ENCODE measurements around the gene OR6X1.

OR6X1 gene

GRCh38 chr11:123754101-123754568, at the start of gene OR6X1:
OR6X1 (minus strand) TSS chr11:123754518; CDS start chr11:123754518, 0 bp downstream.
- Histone ChIP-seq H3K4me3 (no peak within 1 kb of the TSS), H3K27ac (no peak within 1 kb of the TSS)

DNA sequence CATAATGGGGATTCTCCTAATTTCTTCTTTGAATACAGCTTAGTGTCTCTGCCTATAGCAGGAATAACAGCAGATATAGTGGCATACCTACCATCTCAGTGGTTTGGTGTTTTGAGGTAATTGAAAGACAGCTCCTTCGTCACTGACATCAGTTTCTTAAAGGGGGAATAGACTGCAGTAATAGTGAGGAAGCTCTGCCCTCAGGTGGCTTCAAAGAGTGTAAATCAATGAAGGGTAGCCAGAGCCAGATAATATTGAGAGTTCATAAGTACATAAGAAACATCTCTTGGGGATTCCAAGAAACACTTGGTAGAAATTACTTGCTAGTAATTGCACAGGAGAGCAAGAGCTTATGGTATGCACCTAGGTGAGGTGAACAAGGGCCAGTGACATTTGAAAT, 47.4 kb upstream of the OR6X1 start:
- no peak overlapping the region for H3K27ac ChIP-seq
- H3K4me3 ChIP-seq = no peak overlapping the region

DNA sequence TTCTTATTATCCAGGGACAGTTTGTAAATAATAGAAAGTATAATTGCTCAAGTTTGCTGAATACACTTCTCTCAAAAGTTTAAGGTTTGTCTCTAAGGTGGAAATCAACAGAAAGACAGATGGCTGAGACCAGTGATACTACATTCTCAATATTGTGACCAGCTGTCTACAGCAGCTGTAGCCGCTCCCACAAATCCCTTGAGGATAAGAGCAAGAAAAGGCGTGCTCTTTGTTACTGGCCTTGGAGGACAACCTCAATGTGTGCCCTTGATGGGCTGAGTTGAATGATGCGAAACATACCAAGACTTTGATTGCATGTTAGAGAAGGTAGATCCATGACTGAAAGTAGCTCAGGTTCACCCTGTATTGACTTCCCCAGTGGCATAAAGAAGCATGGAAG, 45.7 kb upstream of the OR6X1 start:
- Histone ChIP-seq H3K27ac (no peak overlapping the region), H3K4me3 (no peak overlapping the region)

DNA sequence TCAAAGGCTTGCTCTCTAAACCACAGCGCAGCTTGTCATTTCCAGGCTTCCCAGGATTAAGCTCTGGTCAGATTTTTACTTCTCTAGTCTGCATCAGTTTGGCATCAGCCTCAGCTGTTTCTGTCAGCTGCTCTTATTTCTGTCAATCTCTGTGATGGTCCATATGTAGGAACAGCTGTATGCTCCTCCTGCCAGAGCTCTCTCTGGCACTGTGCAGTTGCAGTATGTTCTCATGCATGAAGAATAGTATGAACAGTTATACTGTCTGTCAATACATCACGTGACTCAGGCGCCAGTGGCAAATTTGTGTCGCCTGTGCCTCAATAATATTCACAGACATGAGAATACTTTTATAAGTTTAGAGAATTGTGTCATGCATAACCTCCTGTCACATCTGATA, 45.1 kb upstream of the OR6X1 start:
- Histone ChIP-seq H3K4me3 (no peak overlapping the region), H3K27ac (no peak overlapping the region)

DNA sequence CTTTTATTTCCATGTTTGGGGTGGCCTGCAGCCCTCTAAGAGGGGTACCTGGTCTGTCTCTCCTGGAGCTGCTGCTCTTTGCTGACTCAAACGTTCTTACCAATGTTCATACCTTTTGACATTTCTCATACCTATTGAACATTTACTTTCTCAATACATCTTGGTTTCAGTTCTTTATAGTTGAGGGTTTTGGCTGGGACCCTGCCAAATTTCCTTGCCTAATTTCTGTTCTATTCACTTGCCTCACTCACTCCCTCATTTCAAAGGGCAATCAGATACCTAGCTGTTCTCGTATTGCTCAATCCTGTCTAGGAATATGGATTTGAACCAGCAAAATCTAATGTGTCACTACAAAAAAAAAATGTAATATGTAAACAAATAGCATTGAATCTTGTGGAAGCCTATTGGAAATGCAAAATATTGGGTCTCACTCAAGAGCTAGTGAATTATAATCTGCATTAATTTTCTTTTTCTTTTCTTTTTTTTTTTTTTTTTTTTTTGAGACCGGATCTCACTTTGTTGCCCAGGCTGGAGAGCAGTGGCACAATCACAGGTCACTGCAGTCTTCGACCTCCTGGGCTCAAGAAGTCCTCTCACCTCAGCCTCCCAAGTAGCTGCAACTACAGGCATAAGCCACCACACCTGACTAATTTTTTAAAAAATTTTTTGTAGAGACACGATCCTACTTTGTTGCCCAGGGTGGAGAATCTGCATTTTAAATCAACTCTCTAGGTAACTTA, 44.4 kb upstream of the OR6X1 start:
- no peak overlapping the region for H3K27ac ChIP-seq
- no peak overlapping the region for H3K4me3 ChIP-seq

GRCh38 chr11:123798079-123798478, 43.8 kb upstream of the OR6X1 start:
- Histone ChIP-seq H3K4me3 (no peak overlapping the region), H3K27ac (no peak overlapping the region)

DNA sequence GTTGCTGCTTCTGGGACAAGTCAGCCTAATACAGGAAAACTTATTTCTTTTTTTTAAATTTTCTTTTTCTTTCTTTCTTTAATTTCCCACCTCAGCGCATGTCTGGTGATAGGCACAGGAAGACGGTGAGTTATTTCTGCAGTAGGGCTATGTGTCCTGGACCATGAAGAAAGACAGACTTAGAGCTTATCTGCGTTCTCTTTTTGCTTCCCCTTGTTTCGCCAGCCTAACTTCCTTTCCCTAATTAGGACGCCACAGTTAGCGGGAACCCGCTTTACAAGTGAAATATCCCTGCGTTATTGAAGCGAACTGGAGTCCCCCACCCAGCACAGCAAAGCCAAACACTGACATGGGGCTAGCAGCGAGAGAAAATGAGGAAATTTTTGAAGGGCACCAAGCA, 43.2 kb upstream of the OR6X1 start:
- no peak overlapping the region for H3K27ac ChIP-seq
- H3K4me3 ChIP-seq = no peak overlapping the region

DNA sequence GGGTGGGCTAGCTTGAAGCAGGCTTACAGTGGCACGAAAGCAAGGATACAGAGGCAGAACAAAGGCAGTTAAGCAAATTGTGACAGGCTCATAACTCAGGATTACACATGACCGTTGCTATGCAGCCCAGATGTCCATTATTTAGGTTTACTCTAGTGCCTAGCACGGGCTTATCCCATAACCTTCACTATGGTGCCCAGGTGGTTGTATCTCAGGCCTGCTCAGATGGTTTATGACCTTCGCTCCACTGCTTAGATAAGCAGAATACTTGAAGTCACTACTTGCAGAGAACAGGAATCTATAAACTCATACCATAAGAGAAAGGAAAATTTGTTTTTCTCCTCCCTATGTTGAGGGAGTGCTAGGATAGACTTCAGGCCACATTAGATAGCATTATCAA, 42.8 kb upstream of the OR6X1 start:
- Histone ChIP-seq H3K4me3 (no peak overlapping the region), H3K27ac (no peak overlapping the region)

GRCh38 chr11:123796226-123796625, 41.9 kb upstream of the OR6X1 start:
- Histone ChIP-seq H3K27ac (no peak overlapping the region), H3K4me3 (no peak overlapping the region)

GRCh38 chr11:123783536-123783935, 29.2 kb upstream of the OR6X1 start:
- no peak overlapping the region for H3K4me3 ChIP-seq
- H3K27ac ChIP-seq = no peak overlapping the region

DNA sequence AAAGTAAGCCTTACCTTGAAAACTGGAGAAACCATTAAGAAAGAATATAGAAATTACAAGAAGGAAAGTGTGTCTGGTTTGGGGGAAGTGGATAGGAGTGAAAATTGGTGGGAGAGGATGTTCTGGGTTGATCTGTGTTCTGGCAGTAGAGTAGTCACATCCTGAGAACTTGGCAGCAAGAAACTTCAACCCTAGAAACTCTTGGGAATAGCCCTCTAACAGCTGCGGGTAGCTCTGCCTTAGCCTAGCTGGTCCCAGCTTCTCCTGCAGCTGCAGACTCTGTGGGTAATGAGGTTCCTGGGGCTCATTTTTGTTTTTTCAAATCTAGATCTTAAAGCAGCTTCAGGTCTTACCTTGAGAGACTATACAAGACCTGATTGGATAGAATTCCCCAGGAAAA, 24.2 kb upstream of the OR6X1 start:
- no peak overlapping the region for H3K27ac ChIP-seq

GRCh38 chr11:123775715-123776549, 21.6 kb upstream of the OR6X1 start:
- H3K27ac ChIP-seq = no peak overlapping the region
- no peak overlapping the region for H3K4me3 ChIP-seq

More for the DNA sequence above, 24.2 kb upstream of the OR6X1 start:
- H3K4me3 ChIP-seq = no peak overlapping the region

GRCh38 chr11:123775289-123775688, 21.0 kb upstream of the OR6X1 start:
- no peak overlapping the region for H3K4me3 ChIP-seq

GRCh38 chr11:123773959-123774358, 19.6 kb upstream of the OR6X1 start:
- H3K27ac ChIP-seq = no peak overlapping the region
- H3K4me3 ChIP-seq = no peak overlapping the region

More at GRCh38 chr11:123775289-123775688, 21.0 kb upstream of the OR6X1 start:
- no peak overlapping the region for H3K27ac ChIP-seq

- H3K27ac ChIP-seq = no peak overlapping the region
- H3K4me3 ChIP-seq = no peak overlapping the region
Observed at GRCh38 chr11:123773026-123773425, 18.7 kb upstream of the OR6X1 start.

DNA sequence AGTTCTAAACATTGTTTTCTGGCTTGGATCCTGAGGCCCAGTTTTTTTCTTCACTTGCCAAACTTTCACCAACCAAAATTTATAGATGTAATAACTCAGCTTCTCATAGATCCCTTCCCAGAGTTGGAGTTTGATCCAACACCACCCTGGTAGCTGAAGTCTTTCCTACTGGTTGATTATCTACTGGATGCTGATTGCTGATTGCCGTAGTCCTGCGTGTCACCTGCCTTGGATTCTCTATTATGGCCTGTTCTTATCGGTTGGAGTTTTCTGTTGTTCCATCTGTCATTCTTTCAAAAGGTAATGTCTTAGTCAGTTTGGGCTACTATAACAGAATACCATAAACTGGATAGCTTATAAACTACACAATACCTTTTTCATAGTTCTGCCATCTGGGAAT, 17.3 kb upstream of the OR6X1 start:
- Histone ChIP-seq H3K27ac (no peak overlapping the region), H3K4me3 (no peak overlapping the region)

DNA sequence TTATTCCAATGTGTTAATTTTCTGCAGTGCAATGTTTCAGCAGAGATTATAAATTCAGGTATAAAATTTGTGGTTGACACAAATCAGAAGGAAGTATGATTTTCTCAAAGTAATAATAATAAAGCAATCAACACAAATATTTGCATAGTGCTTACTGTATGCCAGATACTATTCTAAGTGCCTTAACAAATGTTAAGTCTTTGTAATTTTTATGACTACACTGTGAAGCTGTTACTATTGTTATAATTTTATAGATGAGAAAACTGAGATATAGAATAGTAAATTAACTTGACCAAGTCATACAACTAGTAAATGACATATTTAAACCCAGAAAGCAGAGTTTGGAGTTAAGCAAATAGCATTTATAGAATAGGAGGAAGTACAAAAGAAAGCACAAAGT, 16.4 kb upstream of the OR6X1 start:
- H3K4me3 ChIP-seq = no peak overlapping the region

GRCh38 chr11:123765601-123766000, 11.3 kb upstream of the OR6X1 start:
- Histone ChIP-seq H3K4me3 (no peak overlapping the region), H3K27ac (no peak overlapping the region)

More for the DNA sequence above, 16.4 kb upstream of the OR6X1 start:
- no peak overlapping the region for H3K27ac ChIP-seq

DNA sequence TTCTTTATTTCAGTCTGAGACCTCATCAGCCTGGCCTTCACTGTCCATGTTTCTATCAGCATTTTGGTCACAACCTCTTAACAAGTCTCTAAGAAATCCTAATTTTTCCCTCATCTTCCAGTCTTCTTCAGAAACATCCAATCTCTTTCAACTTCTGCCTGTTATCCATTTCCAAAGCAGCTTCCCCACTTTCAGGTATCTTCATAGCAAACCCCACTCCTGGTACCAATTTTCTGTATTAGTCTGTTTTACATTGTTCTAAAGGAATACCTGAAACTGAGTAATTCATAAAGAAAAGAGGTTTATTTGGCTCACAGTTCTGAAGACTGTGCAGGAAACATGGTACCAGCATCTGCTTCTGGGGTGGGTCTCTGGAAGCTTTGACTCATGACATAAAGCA, 8.1 kb upstream of the OR6X1 start:
- Histone ChIP-seq H3K4me3 (no peak overlapping the region), H3K27ac (no peak overlapping the region)

GRCh38 chr11:123760894-123761293, 6.6 kb upstream of the OR6X1 start:
- Histone ChIP-seq H3K4me3 (no peak overlapping the region), H3K27ac (no peak overlapping the region)

- H3K4me3 ChIP-seq = no peak overlapping the region
- H3K27ac ChIP-seq = no peak overlapping the region
Observed at GRCh38 chr11:123757976-123758375, 3.7 kb upstream of the OR6X1 start.

All from skin epidermis (tissue), 12 donors.